HEK293 (cell line): ENCODE results near the gene ZFYVE19.

ENCODE experiments used
- CTCF ChIA-PET: fragments of 350-600 bp; formaldehyde crosslinking; extraction: SDS; loops from one replicate; lab custom pipeline; 2021; ENCODE audit warnings: antibody characterized with exemption; lab: Yijun Ruan, JAX
- POLR2A ChIA-PET: fragments of 300-600 bp; formaldehyde crosslinking; extraction: SDS; loops from one replicate; lab custom pipeline; 2020; ENCODE audit warnings: antibody characterized with exemption, inconsistent platforms; lab: Yijun Ruan, JAX
- H3K27ac ChIP-seq: fragments of 200-500 bp; sonication (Bioruptor generic); 2 replicates; pipeline ENCODE4 v1.5.1; 2014; ENCODE audit warnings: low read depth, low read length, control low read depth, inconsistent platforms; ENCODE audit errors: extremely low read depth
- H3K36me3 ChIP-seq, 2 experiments: fragments of 200-500 bp in 1 of 2; sonication (Bioruptor generic) in 1 of 2; 1 replicate in 1 of 2; 2 replicates in 1 of 2; pipeline ENCODE4 v1.5.1; 2014 to 2017; ENCODE audit warnings: inconsistent platforms in 2 of 2, low read length in 2 of 2; ENCODE audit not compliant: control insufficient read depth in 2 of 2, insufficient read depth in 1 of 2
- H3K4me1 ChIP-seq: fragments of 200-500 bp; sonication (Bioruptor generic); 2 replicates; pipeline ENCODE4 v1.5.1; 2014; ENCODE audit warnings: mild to moderate bottlenecking, low read length, inconsistent platforms; ENCODE audit not compliant: control insufficient read depth, insufficient read depth
- H3K4me3 ChIP-seq: 2 replicates; pipeline ENCODE4 v1.5.1; 2011; ENCODE audit warnings: low read depth, mild to moderate bottlenecking, control low read depth, low read length, moderate library complexity
- H3K9me3 ChIP-seq: fragments of 200-500 bp; sonication (Bioruptor generic); 2 replicates; pipeline ENCODE4 v1.5.1; 2014; ENCODE audit warnings: low read depth, low read length, inconsistent platforms; ENCODE audit not compliant: control insufficient read depth, insufficient read depth
- ATF2 ChIP-seq: fragments of 450-650 bp; formaldehyde crosslinking; IDR thresholded peaks from 2 replicates; pipeline ENCODE4 v1.5.1; 2016; ENCODE audit warnings: missing biosample characterization, missing genetic modification characterization, low read depth
- GLI2 ChIP-seq: fragments of 450-650 bp; formaldehyde crosslinking; IDR thresholded peaks from 2 replicates; pipeline ENCODE4; 2017; ENCODE audit warnings: missing biosample characterization, missing genetic modification characterization, low read depth, borderline replicate concordance
- GLIS2 ChIP-seq: fragments of 450-650 bp; formaldehyde crosslinking; IDR thresholded peaks from 2 replicates; pipeline ENCODE4 v1.5.1; 2016; ENCODE audit warnings: missing biosample characterization, missing genetic modification characterization
- PBX3 ChIP-seq: sonication (generic); formaldehyde crosslinking; IDR thresholded peaks from 2 replicates; pipeline ENCODE4 v1.8.1; 2022; ENCODE audit warnings: mild to moderate bottlenecking, moderate library complexity, missing genetic modification reagents
- SALL2 ChIP-seq: fragments of 450-650 bp; formaldehyde crosslinking; IDR thresholded peaks from 2 replicates; pipeline ENCODE4 v1.5.0; 2017; ENCODE audit warnings: missing biosample characterization, mild to moderate bottlenecking, missing genetic modification characterization, borderline replicate concordance
- ZNF10 ChIP-seq: fragments of 450-650 bp; formaldehyde crosslinking; IDR thresholded peaks from 2 replicates; pipeline ENCODE4 v1.5.1; 2017; ENCODE audit warnings: missing biosample characterization, missing genetic modification characterization
- ZNF121 ChIP-seq: fragments of 450-650 bp; formaldehyde crosslinking; IDR thresholded peaks from 2 replicates; pipeline ENCODE4 v1.5.1; 2016; ENCODE audit warnings: missing biosample characterization, missing genetic modification characterization
- ZNF132 ChIP-seq: fragments of 450-650 bp; formaldehyde crosslinking; IDR thresholded peaks from 2 replicates; pipeline ENCODE4 v1.5.1; 2017; ENCODE audit warnings: missing biosample characterization, missing genetic modification characterization, borderline replicate concordance
- ZNF138 ChIP-seq: fragments of 450-650 bp; formaldehyde crosslinking; IDR thresholded peaks from 2 replicates; pipeline ENCODE4 v1.5.1; 2016; ENCODE audit warnings: missing biosample characterization, missing genetic modification characterization, borderline replicate concordance
- ZNF140 ChIP-seq: fragments of 450-650 bp; formaldehyde crosslinking; IDR thresholded peaks from 2 replicates; pipeline ENCODE4 v1.5.1; 2016; ENCODE audit warnings: missing biosample characterization, missing genetic modification characterization
- ZNF157 ChIP-seq: fragments of 450-650 bp; formaldehyde crosslinking; IDR thresholded peaks from 2 replicates; pipeline ENCODE4 v1.5.1; 2016; ENCODE audit warnings: missing biosample characterization, missing genetic modification characterization
- ZNF2 ChIP-seq: fragments of 450-650 bp; formaldehyde crosslinking; IDR thresholded peaks from 2 replicates; pipeline ENCODE4 v1.5.1; 2016; ENCODE audit warnings: missing biosample characterization, missing genetic modification characterization
- ZNF214 ChIP-seq: fragments of 450-650 bp; formaldehyde crosslinking; IDR thresholded peaks from 2 replicates; pipeline ENCODE4 v1.5.1; 2017; ENCODE audit warnings: missing biosample characterization, mild to moderate bottlenecking, missing genetic modification characterization, borderline replicate concordance
- ZNF280D ChIP-seq: fragments of 450-650 bp; formaldehyde crosslinking; IDR thresholded peaks from 2 replicates; pipeline ENCODE4 v1.5.1; 2016; ENCODE audit warnings: missing biosample characterization, missing genetic modification characterization
- ZNF530 ChIP-seq: fragments of 450-650 bp; formaldehyde crosslinking; IDR thresholded peaks from 2 replicates; pipeline ENCODE4 v1.5.1; 2016; ENCODE audit warnings: low read depth, missing biosample characterization, missing genetic modification characterization
- ZNF776 ChIP-seq: fragments of 450-650 bp; formaldehyde crosslinking; IDR thresholded peaks from 2 replicates; pipeline ENCODE4 v1.5.0; 2017; ENCODE audit warnings: missing biosample characterization, missing genetic modification characterization, borderline replicate concordance
- ZSCAN23 ChIP-seq: fragments of 450-650 bp; formaldehyde crosslinking; IDR thresholded peaks from 2 replicates; pipeline ENCODE4 v1.5.1; 2016; ENCODE audit warnings: missing biosample characterization, missing genetic modification characterization

Gene ZFYVE19

GRCh38 chr15:40773496-40773895, 33.4 kb upstream of the ZFYVE19 start:
- no peak overlapping the region for H3K27ac ChIP-seq
- H3K4me3 ChIP-seq = no peak overlapping the region
- H3K9me3 ChIP-seq = no peaks in the 10 kb centered on the region
- H3K36me3 ChIP-seq = peaks cover 9 to 48% of the 10 kb centered on the region in 2 experiments; a peak in 2 of 3 replicates
- CTCF ChIA-PET = interaction anchor here (1.6 kb wide), 1 partner anchor 9 kb away, joined by 4 read pairs; no protein-coding TSS in a partner anchor
- TF ChIP-seq PBX3 (CRISPR knock-in tag) = no peak
- TF ChIP-seq ZNF157 (tag by site-specific recombination) = no peak
- H3K4me1 ChIP-seq = peaks cover 15% of the 10 kb centered on the region
- POLR2A ChIA-PET = no interaction called here

- Histone ChIP-seq H3K27ac (no peak overlapping the region), H3K36me3 (peaks cover 12 to 52% of the 10 kb centered on the region in 2 experiments; a peak in 2 of 3 replicates), H3K9me3 (no peaks in the 10 kb centered on the region), H3K4me3 (no peak overlapping the region), H3K4me1 (peaks cover 11% of the 10 kb centered on the region)
- ChIA-PET POLR2A (no interaction called here), CTCF (interaction anchor here (1.6 kb wide), 1 partner anchor 8 kb away, joined by 4 read pairs; no protein-coding TSS in a partner anchor)
- TF ChIP-seq ZSCAN23 (tag by site-specific recombination) = no peak
- no peak for TF ChIP-seq ZNF140 (tag by site-specific recombination)
- no peak for TF ChIP-seq ZNF10 (tag by site-specific recombination)
- no peak for TF ChIP-seq SALL2
- no peak for TF ChIP-seq ATF2 (tag by site-specific recombination)
- no peak for TF ChIP-seq PBX3 (CRISPR knock-in tag)
- no peak for TF ChIP-seq ZNF138 (tag by site-specific recombination)
- no peak for TF ChIP-seq ZNF121 (tag by site-specific recombination)
- TF ChIP-seq ZNF530 (tag by site-specific recombination) = no peak
- no peak for TF ChIP-seq ZNF214 (tag by site-specific recombination)
- TF ChIP-seq ZNF776 (tag by site-specific recombination) = no peak
- TF ChIP-seq ZNF280D (tag by site-specific recombination) = no peak
- no peak for TF ChIP-seq GLI2 (tag by site-specific recombination)
- TF ChIP-seq GLIS2 (tag by site-specific recombination) = no peak
- no peak for TF ChIP-seq ZNF132 (tag by site-specific recombination)
- TF ChIP-seq ZNF2 = no peak
Observed at GRCh38 chr15:40773902-40774301, 33.0 kb upstream of the ZFYVE19 start.
